ENCODE results near the gene CELF4.

DNA sequence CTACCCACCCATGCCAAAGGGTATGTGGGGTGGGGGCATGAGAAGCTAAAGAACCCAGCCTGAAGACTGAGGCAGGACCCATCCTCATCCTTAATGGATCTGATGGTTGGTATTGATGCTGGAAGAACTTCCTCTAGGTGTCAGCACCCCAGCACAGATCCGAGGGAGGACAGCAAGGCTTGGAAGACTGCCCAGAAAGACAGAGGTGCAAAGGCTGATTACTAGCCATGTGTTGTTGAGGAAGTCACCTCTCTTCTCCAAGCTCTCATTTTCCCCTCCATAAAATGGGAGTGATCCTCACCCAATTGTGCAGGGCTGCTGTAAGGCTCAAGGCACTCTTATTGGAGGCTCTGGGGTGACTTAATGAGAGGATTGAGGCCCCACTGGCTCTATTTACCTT, 256.5 kb downstream of the CELF4 start:
- TF ChIP-seq CTCF (conservative IDR thresholded peaks at IDR 0.05; ENCODE audit: low read depth, low read length): no peak
- no peak for TF ChIP-seq MXI1 (IDR thresholded peaks at IDR 0.05; ENCODE audit: borderline replicate concordance, low read depth, low read length)
- TF ChIP-seq POLR2A (IDR thresholded peaks at IDR 0.05; ENCODE audit: low read depth, low read length): no peak
- TF ChIP-seq RFX5 (IDR thresholded peaks at IDR 0.05; ENCODE audit: low read depth, low read length): no peak
- TF ChIP-seq, protein P1, sequence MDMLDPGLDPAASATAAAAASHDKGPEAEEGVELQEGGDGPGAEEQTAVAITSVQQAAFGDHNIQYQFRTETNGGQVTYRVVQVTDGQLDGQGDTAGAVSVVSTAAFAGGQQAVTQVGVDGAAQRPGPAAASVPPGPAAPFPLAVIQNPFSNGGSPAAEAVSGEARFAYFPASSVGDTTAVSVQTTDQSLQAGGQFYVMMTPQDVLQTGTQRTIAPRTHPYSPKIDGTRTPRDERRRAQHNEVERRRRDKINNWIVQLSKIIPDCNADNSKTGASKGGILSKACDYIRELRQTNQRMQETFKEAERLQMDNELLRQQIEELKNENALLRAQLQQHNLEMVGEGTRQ (IDR thresholded peaks at IDR 0.05; ENCODE audit: low read depth, low read length): no peak
- no peak for TF ChIP-seq RAD21 (IDR thresholded peaks at IDR 0.05; ENCODE audit: low read length)
- TF ChIP-seq MAFK (IDR thresholded peaks at IDR 0.05; ENCODE audit: low read depth, low read length): no peak
- TF ChIP-seq MAZ (IDR thresholded peaks at IDR 0.05; ENCODE audit: borderline replicate concordance, low read depth, low read length): no peak
- no peak for TF ChIP-seq SMC3 (IDR thresholded peaks at IDR 0.05; ENCODE audit: low read depth, low read length)
- no peak for TF ChIP-seq RCOR1 (IDR thresholded peaks at IDR 0.05; ENCODE audit: insufficient replicate concordance, low read length)
